GM23248 (cell line): Measurements from ENCODE around the gene PDZRN4. TPM values are rescaled to one million over a fixed set of nuclear protein-coding genes. Genes with fewer than 3 reads are reported as not detected.

Experiments used
- DNase-seq: peaks from one replicate; pipeline ENCODE4 v3.0.0-alpha.2; 2015
- H2AFZ ChIP-seq: fragments of 200-600 bp; sonication (generic); 2 replicates; pipeline ENCODE4 v1.6.1; 2016; ENCODE audit warnings: antibody characterized with exemption
- H3F3A ChIP-seq: fragments of 200-600 bp; sonication (generic); 2 replicates; pipeline ENCODE4 v1.6.1; 2016; ENCODE audit warnings: mild to moderate bottlenecking, antibody characterized with exemption, mixed run types; ENCODE audit not compliant: insufficient read depth
- H3K27ac ChIP-seq: fragments of 200-600 bp; sonication (generic); 2 replicates; pipeline ENCODE4 v1.5.1; 2016; ENCODE audit warnings: mild to moderate bottlenecking
- H3K27me3 ChIP-seq: fragments of 200-600 bp; sonication (generic); replicated peaks from 2 replicates; pipeline ENCODE4 v1.6.1; 2016; ENCODE audit warnings: mild to moderate bottlenecking; ENCODE audit not compliant: insufficient read depth
- H3K36me3 ChIP-seq: fragments of 200-600 bp; sonication (generic); 2 replicates; pipeline ENCODE4 v1.6.1; 2016; ENCODE audit warnings: low read depth, mild to moderate bottlenecking
- H3K4me1 ChIP-seq: fragments of 200-600 bp; sonication (generic); 2 replicates; pipeline ENCODE4 v1.6.1; 2016; ENCODE audit warnings: mild to moderate bottlenecking; ENCODE audit not compliant: insufficient read depth
- H3K4me2 ChIP-seq: fragments of 200-600 bp; sonication (generic); one replicate; pipeline ENCODE4 v1.6.1; 2016; ENCODE audit warnings: mild to moderate bottlenecking; ENCODE audit not compliant: unreplicated experiment
- H3K4me3 ChIP-seq: fragments of 200-600 bp; sonication (generic); 2 replicates; pipeline ENCODE4 v1.5.1; 2016; ENCODE audit warnings: mild to moderate bottlenecking
- H3K79me2 ChIP-seq: fragments of 200-600 bp; sonication (generic); 2 replicates; pipeline ENCODE4 v1.6.1; 2016; ENCODE audit warnings: mild to moderate bottlenecking; ENCODE audit not compliant: insufficient read depth
- H3K9ac ChIP-seq: fragments of 200-600 bp; sonication (generic); 2 replicates; pipeline ENCODE4 v1.6.1; 2016; ENCODE audit warnings: mild to moderate bottlenecking
- H3K9me2 ChIP-seq: fragments of 200-600 bp; sonication (generic); 2 replicates; pipeline ENCODE4 v1.6.1; 2016; ENCODE audit warnings: mixed run types, mild to moderate bottlenecking, moderate library complexity; ENCODE audit not compliant: insufficient read depth
- H3K9me3 ChIP-seq: fragments of 200-600 bp; sonication (generic); one replicate; pipeline ENCODE4 v1.6.1; 2017; ENCODE audit warnings: low read depth
- H4K20me1 ChIP-seq: fragments of 200-600 bp; sonication (generic); 2 replicates; pipeline ENCODE4 v1.6.0; 2016; ENCODE audit not compliant: insufficient read depth
- EZH2 ChIP-seq: fragments of 200-600 bp; sonication (generic); IDR thresholded peaks from 2 replicates; pipeline ENCODE4 v1.6.1; 2018; ENCODE audit warnings: antibody characterized with exemption, mild to moderate bottlenecking; ENCODE audit not compliant: insufficient read depth, poor library complexity, severe bottlenecking
- EZH2phosphoT487 ChIP-seq: fragments of 200-600 bp; sonication (generic); IDR thresholded peaks from 2 replicates; pipeline ENCODE4 v1.6.1; 2018; ENCODE audit warnings: antibody characterized with exemption, moderate library complexity, mild to moderate bottlenecking, low read depth; ENCODE audit not compliant: insufficient read depth
- WGBS, 2 experiments: methylation state at CpG; one replicate each; pipeline ENCODE4 v1.1.6; 2015 to 2017; ENCODE audit warnings: low lambda C conversion rate in 2 of 2, low coverage in 1 of 2; ENCODE audit errors: missing lambda C conversion rate in 2 of 2; 5-methylcytosine and 5-hydroxymethylcytosine counted together
- in situ Hi-C: fragments of 300-500 bp; cut with MboI; formaldehyde crosslinking; loops from 2 replicates; pipeline ENCODE4 v1.15.0; 2020
- polyA plus RNA-seq: library from polyadenylated mRNA; unstranded; fragments of >200 nt; fragmentation: Nextera tagmentation; extraction: Ambion mirVana; gene quantifications from 2 replicates; pipeline ENCODE4 v1.2.1, GENCODE V29; 2016
- total RNA-seq: library from RNA; depleted of rRNA; stranded (reverse); fragments of >200 nt; shearing (Covaris generic); gene quantifications from 2 replicates; pipeline ENCODE4 v1.2.3, GENCODE V29; 2014; rRNA removed

Gene PDZRN4
- total RNA-seq (not detected in 2 replicates), polyA plus RNA-seq (not detected in 2 replicates)

GRCh38 chr12:41188058-41188840, at the start of gene PDZRN4:
Gene PDZRN4 (plus strand): TSS chr12:41188320.
- H3K36me3 ChIP-seq = no peaks in the 10 kb centered on the region
- H3F3A ChIP-seq = no peaks in the 10 kb centered on the region
- no peak within 1 kb of the TSS for H2AFZ ChIP-seq
- H3K9me2 ChIP-seq = no peaks in the 10 kb centered on the region
- no peak within 1 kb of the TSS for H3K4me2 ChIP-seq
- DNase-seq = no peak
- no peak within 1 kb of the TSS for H3K27ac ChIP-seq
- H3K4me1 ChIP-seq = no peaks in the 10 kb centered on the region
- no peaks in the 10 kb centered on the region for H4K20me1 ChIP-seq
- no peak within 1 kb of the TSS for H3K4me3 ChIP-seq
- H3K9ac ChIP-seq = no peak within 1 kb of the TSS
- in situ Hi-C loops = no loop called here
- H3K79me2 ChIP-seq = no peaks in the 10 kb centered on the region
- TF ChIP-seq EZH2 = no peak
- no peak for TF ChIP-seq EZH2phosphoT487
- H3K27me3 ChIP-seq = peaks cover 22% of the 10 kb centered on the region
- H3K9me3 ChIP-seq = no peaks in the 10 kb centered on the region
- WGBS, 2 experiments = 34 to 45% methylated on average over 39 to 49 of the region's 67 CpGs

GRCh38 chr12:41140117-41140516, 48.0 kb upstream of the PDZRN4 start:
- Histone ChIP-seq H3K27me3 (no peaks in the 10 kb centered on the region), H3K9me3 (no peaks in the 10 kb centered on the region), H3F3A (no peaks in the 10 kb centered on the region), H3K4me1 (no peaks in the 10 kb centered on the region), H3K27ac (no peak overlapping the region), H3K4me3 (no peak overlapping the region), H3K9me2 (no peaks in the 10 kb centered on the region), H3K9ac (no peak overlapping the region), H3K4me2 (no peak overlapping the region), H2AFZ (no peak overlapping the region), H3K36me3 (no peaks in the 10 kb centered on the region), H4K20me1 (no peaks in the 10 kb centered on the region), H3K79me2 (no peaks in the 10 kb centered on the region)
- DNase-seq = no peak
- in situ Hi-C loops = no loop called here
- TF ChIP-seq EZH2 (no peak), EZH2phosphoT487 (no peak)

GRCh38 chr12:41141104-41141503, 47.0 kb upstream of the PDZRN4 start:
- no peak overlapping the region for H3K4me2 ChIP-seq
- no peaks in the 10 kb centered on the region for H3K9me2 ChIP-seq
- DNase-seq = no peak
- no peaks in the 10 kb centered on the region for H3K36me3 ChIP-seq
- H3K27me3 ChIP-seq = no peaks in the 10 kb centered on the region
- WGBS, 2 experiments = 21 to 35% methylated on average over 2 of the region's 2 CpGs
- no peaks in the 10 kb centered on the region for H3K79me2 ChIP-seq
- no peaks in the 10 kb centered on the region for H4K20me1 ChIP-seq
- in situ Hi-C loops = no loop called here
- H2AFZ ChIP-seq = no peak overlapping the region
- H3K4me1 ChIP-seq = no peaks in the 10 kb centered on the region
- no peak overlapping the region for H3K27ac ChIP-seq
- H3F3A ChIP-seq = no peaks in the 10 kb centered on the region
- H3K9ac ChIP-seq = no peak overlapping the region
- TF ChIP-seq EZH2 (no peak), EZH2phosphoT487 (no peak)
- H3K9me3 ChIP-seq = no peaks in the 10 kb centered on the region
- H3K4me3 ChIP-seq = no peak overlapping the region

GRCh38 chr12:41142376-41142775, 45.7 kb upstream of the PDZRN4 start:
- Histone ChIP-seq H3K9ac (no peak overlapping the region), H3K79me2 (no peaks in the 10 kb centered on the region), H2AFZ (no peak overlapping the region), H3K4me1 (no peaks in the 10 kb centered on the region), H3K36me3 (no peaks in the 10 kb centered on the region), H3K27me3 (no peaks in the 10 kb centered on the region), H3K9me2 (no peaks in the 10 kb centered on the region), H4K20me1 (no peaks in the 10 kb centered on the region), H3K4me3 (no peak overlapping the region), H3F3A (no peaks in the 10 kb centered on the region), H3K4me2 (no peak overlapping the region), H3K27ac (no peak overlapping the region), H3K9me3 (no peaks in the 10 kb centered on the region)
- 64 to 86% methylated on average over 1 of the region's 1 CpG for WGBS, 2 experiments
- TF ChIP-seq EZH2phosphoT487 = no peak
- no peak for TF ChIP-seq EZH2
- no peak for DNase-seq
- in situ Hi-C loops = no loop called here
